A673 (cell line): ENCODE measurements around the gene C3orf18. TPM values are rescaled to one million over a fixed set of nuclear protein-coding genes. Genes with fewer than 3 reads are reported as not detected.

Experiments used
- BruUV-seq: library from RNA; stranded (reverse); fragments of 400-500 nt; replicated peaks from 2 replicates; lab custom pipeline; 2021; lab: Mats Ljungman, UMichigan
- CTCF ChIA-PET: fragments of 300-600 bp; sonication (Branson Sonifier 250); formaldehyde crosslinking; loops from one replicate; lab custom pipeline; 2022; ENCODE audit warnings: antibody characterized with exemption; lab: Charles Lee
- POLR2A ChIA-PET: fragments of 300-600 bp; sonication (Branson Sonifier 250); formaldehyde crosslinking; loops from one replicate; lab custom pipeline; 2022; ENCODE audit warnings: antibody characterized with exemption; ENCODE audit not compliant: low non-redundant PET; lab: Charles Lee
- DNase-seq: peaks from one replicate; pipeline ENCODE4 v3.0.0-alpha.2; 2015; ENCODE audit warnings: low spot score
- H3K27ac ChIP-seq: fragments of 200-600 bp; sonication (generic); 2 replicates; pipeline ENCODE4 v1.5.1; 2016; ENCODE audit warnings: mixed run types, low read depth, mild to moderate bottlenecking, mixed read lengths, antibody characterized with exemption, low read length; ENCODE audit not compliant: poor library complexity, severe bottlenecking
- H3K27me3 ChIP-seq: fragments of 200-600 bp; sonication (generic); replicated peaks from 2 replicates; pipeline ENCODE4 v1.6.1; 2017; ENCODE audit warnings: mixed run types, low read depth, mild to moderate bottlenecking, mixed read lengths, antibody characterized with exemption, low read length; ENCODE audit not compliant: insufficient read depth, poor library complexity
- H3K36me3 ChIP-seq: fragments of 200-600 bp; sonication (generic); 2 replicates; pipeline ENCODE4 v1.6.1; 2016; ENCODE audit warnings: mixed run types, mild to moderate bottlenecking, mixed read lengths, antibody characterized with exemption, low read length; ENCODE audit not compliant: insufficient read depth, poor library complexity, severe bottlenecking
- H3K4me1 ChIP-seq: fragments of 200-600 bp; sonication (generic); 2 replicates; pipeline ENCODE4 v1.6.1; 2017; ENCODE audit warnings: mixed run types, mild to moderate bottlenecking, mixed read lengths, antibody characterized with exemption, low read length; ENCODE audit not compliant: insufficient read depth, poor library complexity, severe bottlenecking
- H3K4me3 ChIP-seq: fragments of 200-600 bp; sonication (generic); 2 replicates; pipeline ENCODE4 v1.5.1; 2016; ENCODE audit warnings: low read depth, mixed run types, mild to moderate bottlenecking, mixed read lengths, low read length; ENCODE audit not compliant: poor library complexity, severe bottlenecking
- H3K9me3 ChIP-seq: fragments of 200-600 bp; sonication (generic); 2 replicates; pipeline ENCODE4 v1.6.1; 2016; ENCODE audit warnings: mixed run types, low read depth, mild to moderate bottlenecking, mixed read lengths, antibody characterized with exemption, low read length; ENCODE audit not compliant: poor library complexity, severe bottlenecking
- EZH2 ChIP-seq: fragments of 200-600 bp; sonication (generic); IDR thresholded peaks from 2 replicates; pipeline ENCODE4 v1.6.1; 2017; ENCODE audit warnings: borderline replicate concordance, low read depth, mild to moderate bottlenecking, mixed read lengths, antibody characterized with exemption, low read length; ENCODE audit not compliant: poor library complexity, severe bottlenecking
- intact Hi-C: fragments of 100-400 bp; cut with micrococcal nuclease; formaldehyde crosslinking; loops from one replicate; pipeline ENCODE4 v1.10.0; 2022; ENCODE audit not compliant: unreplicated experiment
- total RNA-seq: library from RNA; stranded (reverse); gene quantifications from 2 replicates; pipeline ENCODE4 v1.2.3, GENCODE V29; 2021
- TF ChIP-seq, protein P1 (sequence below): fragments of 300-800, 200-600 bp; sonication (generic); conservative IDR thresholded peaks from 2 replicates; pipeline ENCODE4 v1.5.1; 2017; ENCODE audit warnings: low read depth, mild to moderate bottlenecking, antibody characterized with exemption, low read length, moderate library complexity, mixed read lengths

C3orf18 gene
- total RNA-seq, 1 experiment from 2014 or later, result 1.5 TPM

- H3K27ac ChIP-seq, result no peak overlapping the region
- no TSS peak for BruUV-seq
- H3K36me3 ChIP-seq, result no peaks in the 10 kb centered on the region
- no peak overlapping the region for H3K4me3 ChIP-seq
- H3K4me1 ChIP-seq, result no peaks in the 10 kb centered on the region
- ChIA-PET POLR2A (no interaction called here), CTCF (no interaction called here)
- no peaks in the 10 kb centered on the region for H3K9me3 ChIP-seq
- intact Hi-C loops, result no loop called here
- no peak for TF ChIP-seq EZH2
- TF ChIP-seq, protein P1, sequence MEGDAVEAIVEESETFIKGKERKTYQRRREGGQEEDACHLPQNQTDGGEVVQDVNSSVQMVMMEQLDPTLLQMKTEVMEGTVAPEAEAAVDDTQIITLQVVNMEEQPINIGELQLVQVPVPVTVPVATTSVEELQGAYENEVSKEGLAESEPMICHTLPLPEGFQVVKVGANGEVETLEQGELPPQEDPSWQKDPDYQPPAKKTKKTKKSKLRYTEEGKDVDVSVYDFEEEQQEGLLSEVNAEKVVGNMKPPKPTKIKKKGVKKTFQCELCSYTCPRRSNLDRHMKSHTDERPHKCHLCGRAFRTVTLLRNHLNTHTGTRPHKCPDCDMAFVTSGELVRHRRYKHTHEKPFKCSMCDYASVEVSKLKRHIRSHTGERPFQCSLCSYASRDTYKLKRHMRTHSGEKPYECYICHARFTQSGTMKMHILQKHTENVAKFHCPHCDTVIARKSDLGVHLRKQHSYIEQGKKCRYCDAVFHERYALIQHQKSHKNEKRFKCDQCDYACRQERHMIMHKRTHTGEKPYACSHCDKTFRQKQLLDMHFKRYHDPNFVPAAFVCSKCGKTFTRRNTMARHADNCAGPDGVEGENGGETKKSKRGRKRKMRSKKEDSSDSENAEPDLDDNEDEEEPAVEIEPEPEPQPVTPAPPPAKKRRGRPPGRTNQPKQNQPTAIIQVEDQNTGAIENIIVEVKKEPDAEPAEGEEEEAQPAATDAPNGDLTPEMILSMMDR, result no peak
- no peak for DNase-seq
- no peaks in the 10 kb centered on the region for H3K27me3 ChIP-seq
Observed at GRCh38 chr3:50537421-50538129, 30.0 kb downstream of the C3orf18 start.

DNA sequence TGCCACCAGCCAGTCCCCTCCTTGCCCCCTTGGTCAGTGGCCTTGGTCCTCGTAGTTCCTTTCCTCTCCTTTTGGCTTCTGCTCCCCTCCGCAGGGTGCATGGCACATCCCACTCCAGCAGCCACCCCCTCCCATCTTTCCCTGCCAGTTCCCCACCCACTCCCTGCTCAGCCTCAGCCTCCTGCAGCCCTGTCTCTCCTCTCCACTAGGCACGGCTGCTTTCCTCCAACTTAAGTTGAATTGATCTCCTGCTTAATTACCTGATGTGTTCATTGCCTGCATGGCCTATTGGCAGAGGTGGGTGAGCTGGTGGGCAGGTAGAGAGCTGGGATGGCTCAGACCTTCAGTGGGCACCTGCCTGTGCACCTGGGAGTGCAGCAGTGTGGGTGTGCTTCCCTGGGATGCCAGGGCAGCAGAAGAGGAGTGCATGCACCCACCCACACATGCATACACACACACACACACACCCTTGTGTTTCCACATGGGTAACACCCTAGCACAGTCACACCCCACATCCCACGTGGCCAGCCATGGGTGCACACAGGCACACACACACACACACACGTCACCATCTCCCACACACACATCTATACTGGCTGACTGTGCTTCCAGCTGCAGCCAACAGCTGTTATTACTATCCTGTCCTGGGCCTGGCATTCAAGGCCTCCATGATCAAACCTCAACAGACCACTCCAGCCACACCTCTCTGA, 30.9 kb downstream of the C3orf18 start:
- no peak for TF ChIP-seq EZH2
- TF ChIP-seq, protein P1, result no peak
- no peaks in the 10 kb centered on the region for H3K4me1 ChIP-seq
- CTCF ChIA-PET, result no interaction called here
- DNase-seq, result no peak
- H3K27ac ChIP-seq, result no peak overlapping the region
- intact Hi-C loops, result no loop called here
- BruUV-seq, result no TSS peak
- no peaks in the 10 kb centered on the region for H3K9me3 ChIP-seq
- no peak overlapping the region for H3K4me3 ChIP-seq
- no peaks in the 10 kb centered on the region for H3K27me3 ChIP-seq
- no peaks in the 10 kb centered on the region for H3K36me3 ChIP-seq
- POLR2A ChIA-PET, result no interaction called here

- Histone ChIP-seq H3K9me3 (no peaks in the 10 kb centered on the region), H3K4me3 (no peak overlapping the region), H3K36me3 (no peaks in the 10 kb centered on the region), H3K27ac (no peak overlapping the region), H3K4me1 (no peaks in the 10 kb centered on the region), H3K27me3 (peaks cover 4% of the 10 kb centered on the region)
- ChIA-PET CTCF (interaction anchor here (0.6 to 0.7 kb wide), 2 partner anchors 178 to 1639 kb away, joined by 4 to 7 read pairs; no protein-coding TSS in a partner anchor), POLR2A (no interaction called here)
- TF ChIP-seq EZH2, result no peak
- TF ChIP-seq, protein P1, result no peak
- intact Hi-C loops, result no loop called here
- no peak for DNase-seq
- no TSS peak for BruUV-seq
Observed at GRCh38 chr3:50534681-50535330, 32.7 kb downstream of the C3orf18 start.
